HG03571 (cell line): ENCODE data around the gene ARHGEF11.

Experiments used
- ATAC-seq: cut with Tn5 transposase; IDR thresholded peaks from one replicate; pipeline ENCODE4 v1.9.1; 2021; ENCODE audit not compliant: unreplicated experiment

ARHGEF11 gene

DNA sequence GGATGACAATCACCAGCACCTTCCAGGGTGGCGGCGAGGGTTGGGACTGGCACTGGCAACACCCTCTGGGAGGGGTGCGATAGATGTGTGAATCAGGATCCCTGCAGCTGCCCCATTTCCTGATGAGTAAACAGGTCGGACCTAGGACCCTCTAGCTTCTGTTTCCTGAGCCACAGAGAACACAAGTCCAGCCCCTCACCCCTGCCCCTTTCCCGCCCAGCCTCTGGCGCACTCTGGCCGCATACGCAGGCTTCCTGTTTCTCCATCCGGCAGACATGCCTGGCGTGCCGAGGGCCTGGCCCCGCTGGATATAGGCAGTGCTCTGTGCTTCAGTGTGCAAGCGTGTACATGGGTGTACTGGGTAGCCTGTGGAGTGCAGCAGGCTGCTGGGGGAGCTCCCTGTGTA lies 147.4 kb downstream of the ARHGEF11 start:
- ATAC-seq, result no peak

- no peak for ATAC-seq
These were observed 148.3 kb downstream of the ARHGEF11 start for GRCh38 chr1:156897078-156897825.

- no peak for ATAC-seq
These were observed 149.0 kb downstream of the ARHGEF11 start for GRCh38 chr1:156896490-156897033.

GRCh38 chr1:156895927-156896326 lies 149.6 kb downstream of the ARHGEF11 start:
- ATAC-seq, result no peak

- ATAC-seq, result no peak
These were observed 150.1 kb downstream of the ARHGEF11 start for GRCh38 chr1:156895455-156895812.

DNA sequence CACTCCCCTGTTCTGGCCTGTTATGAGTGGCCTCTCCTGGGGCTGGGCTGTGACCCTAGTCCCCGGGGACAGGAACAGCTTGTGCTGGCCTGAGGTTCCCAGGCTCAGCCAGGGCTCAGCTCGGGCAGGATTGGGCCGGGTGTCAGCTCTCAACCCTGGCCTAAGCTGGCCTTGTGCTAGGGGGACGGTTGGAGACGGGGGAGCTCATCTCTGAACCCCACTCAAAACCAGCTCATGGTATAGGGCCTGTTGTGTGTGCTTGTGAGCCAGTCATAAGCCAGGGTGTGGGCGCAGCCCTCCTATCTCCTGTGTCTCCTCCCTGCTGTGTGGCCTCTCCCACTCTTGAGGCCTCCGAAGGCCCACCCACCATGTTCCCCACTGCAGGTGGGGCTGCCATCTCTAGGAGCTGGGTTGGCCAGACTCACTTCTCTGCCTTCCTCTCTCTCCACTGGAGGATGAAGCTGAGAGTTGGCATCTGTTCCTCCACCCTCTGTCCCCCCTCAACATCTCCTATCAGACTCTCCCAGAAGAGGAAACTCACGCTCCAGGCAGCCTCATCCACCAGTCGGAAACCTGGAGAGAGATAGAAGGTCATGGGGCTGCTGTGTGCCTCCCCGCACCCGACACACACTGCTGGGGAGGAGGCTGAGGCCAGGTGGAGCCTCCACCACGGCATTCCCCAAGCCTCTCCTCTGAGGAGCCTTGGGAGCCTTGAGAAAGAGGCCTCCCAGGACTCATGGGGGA lies 150.7 kb downstream of the ARHGEF11 start:
- ATAC-seq, result no peak

GRCh38 chr1:156894001-156894400 lies 151.5 kb downstream of the ARHGEF11 start:
- ATAC-seq, result no peak

DNA sequence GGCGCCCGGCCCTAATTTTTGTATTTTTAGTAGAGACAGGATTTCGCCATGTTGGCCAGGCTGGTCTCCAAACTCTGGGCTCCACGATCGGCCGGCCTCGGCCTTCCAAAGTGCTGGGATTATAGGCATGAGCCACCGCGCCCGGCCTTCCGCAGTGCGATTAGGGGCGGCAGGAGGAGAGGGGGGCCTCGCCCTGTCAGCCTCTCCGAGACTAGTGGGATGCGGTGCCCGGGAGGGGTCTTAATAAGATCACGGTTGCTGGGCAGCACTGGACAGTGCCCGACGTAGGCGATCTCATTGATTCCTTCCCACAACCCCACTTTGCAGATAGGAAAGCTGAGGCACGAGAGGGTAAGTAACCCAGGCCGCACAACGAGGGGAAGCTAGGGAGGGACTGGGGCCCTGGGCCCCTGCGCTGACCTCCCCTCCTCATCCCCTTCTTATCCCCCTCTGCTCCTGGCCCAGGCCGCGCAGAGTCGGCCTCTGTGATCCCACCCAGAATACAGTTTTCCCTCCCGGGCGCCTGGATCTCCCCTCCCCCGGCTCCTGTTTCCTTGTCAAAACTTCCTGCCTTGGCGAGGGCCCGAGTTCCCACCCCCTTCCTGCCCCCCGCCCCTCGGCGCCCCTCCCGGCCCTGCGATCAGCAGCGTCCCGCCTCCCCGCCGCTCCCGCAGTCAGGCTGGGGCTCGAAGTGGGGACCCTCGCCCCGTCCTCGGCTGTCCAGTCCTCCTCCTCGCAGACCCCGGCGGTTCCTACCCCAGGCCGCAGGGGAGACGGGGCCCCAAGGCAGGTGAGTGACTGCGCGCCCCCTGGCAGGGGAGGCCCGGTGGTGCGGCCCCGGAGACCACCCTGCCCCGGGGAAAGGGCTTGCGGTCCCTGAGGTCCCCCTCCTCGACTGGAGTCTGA lies 152.2 kb downstream of the ARHGEF11 start, which contains the start of gene PEAR1:
Gene PEAR1, plus strand, starts transcription at position 671 of the 906 bp plus-strand sequence. CDS start 10,209 bp downstream, outside the sequence.
- ATAC-seq, result no peak

GRCh38 chr1:156892190-156893047 lies 153.1 kb downstream of the ARHGEF11 start:
- no peak for ATAC-seq

GRCh38 chr1:156889802-156890580 lies 155.6 kb downstream of the ARHGEF11 start:
- no peak for ATAC-seq

DNA sequence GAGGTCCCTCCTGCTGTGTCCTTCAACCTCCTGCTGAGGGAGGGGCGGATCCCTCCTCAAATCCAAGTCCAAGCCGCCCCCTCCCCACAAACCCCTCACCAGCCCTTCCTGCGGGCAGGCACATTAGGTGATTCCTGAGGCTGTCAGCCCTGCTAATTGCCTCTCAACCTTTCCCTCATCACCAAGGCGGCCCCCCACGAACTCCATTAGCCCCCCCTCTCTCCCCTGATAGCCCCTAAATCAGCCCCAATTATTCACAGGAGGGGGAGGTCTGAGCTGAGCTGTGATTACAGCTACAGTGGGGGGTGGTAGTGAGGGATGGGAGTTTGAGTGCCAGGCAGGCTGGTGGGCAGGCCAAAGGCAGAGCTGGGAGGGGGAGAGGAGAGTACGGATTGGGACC lies 157.8 kb downstream of the ARHGEF11 start:
- ATAC-seq, result no peak

GRCh38 chr1:156887317-156887716 lies 158.2 kb downstream of the ARHGEF11 start:
- ATAC-seq, result no peak

- ATAC-seq, result no peak
These were observed 158.8 kb downstream of the ARHGEF11 start for GRCh38 chr1:156886583-156887281.

GRCh38 chr1:156885880-156886355 lies 159.6 kb downstream of the ARHGEF11 start:
- ATAC-seq, result no peak

- no peak for ATAC-seq
These were observed 160.2 kb downstream of the ARHGEF11 start for GRCh38 chr1:156885314-156885713.
